Measurements from ENCODE around the gene CLEC4E.

GRCh38 chr12:8547645-8548044 lies 6.9 kb upstream of the CLEC4E start:
- TF ChIP-seq CTCF (optimal IDR thresholded peaks at IDR 0.05 in 1 of 3, IDR thresholded peaks at IDR 0.05 in 1 of 3, conservative IDR thresholded peaks at IDR 0.05 in 1 of 3; ENCODE audit: extremely low read depth in 1 of 3, insufficient read depth in 2 of 3, low read length in 3 of 3): no peak
- no peak for TF ChIP-seq EZH2 (IDR thresholded peaks at IDR 0.05; ENCODE audit: low read length)

Measured in keratinocyte (primary cell).